A673 (cell line): Measurements from ENCODE around the gene IFNL2. TPM values are rescaled to one million over a fixed set of nuclear protein-coding genes. Genes with fewer than 3 reads are reported as not detected.

ENCODE experiments used
- BruUV-seq: library from RNA; stranded (reverse); fragments of 400-500 nt; replicated peaks from 2 replicates; lab custom pipeline; 2021; lab: Mats Ljungman, UMichigan
- CTCF ChIA-PET: fragments of 300-600 bp; sonication (Branson Sonifier 250); formaldehyde crosslinking; loops from one replicate; lab custom pipeline; 2022; ENCODE audit warnings: antibody characterized with exemption; lab: Charles Lee
- POLR2A ChIA-PET: fragments of 300-600 bp; sonication (Branson Sonifier 250); formaldehyde crosslinking; loops from one replicate; lab custom pipeline; 2022; ENCODE audit warnings: antibody characterized with exemption; ENCODE audit not compliant: low non-redundant PET; lab: Charles Lee
- DNase-seq: peaks from one replicate; pipeline ENCODE4 v3.0.0-alpha.2; 2015; ENCODE audit warnings: low spot score
- H3K27ac ChIP-seq: fragments of 200-600 bp; sonication (generic); 2 replicates; pipeline ENCODE4 v1.5.1; 2016; ENCODE audit warnings: mixed run types, low read depth, mild to moderate bottlenecking, mixed read lengths, antibody characterized with exemption, low read length; ENCODE audit not compliant: poor library complexity, severe bottlenecking
- H3K27me3 ChIP-seq: fragments of 200-600 bp; sonication (generic); replicated peaks from 2 replicates; pipeline ENCODE4 v1.6.1; 2017; ENCODE audit warnings: mixed run types, low read depth, mild to moderate bottlenecking, mixed read lengths, antibody characterized with exemption, low read length; ENCODE audit not compliant: insufficient read depth, poor library complexity
- H3K36me3 ChIP-seq: fragments of 200-600 bp; sonication (generic); 2 replicates; pipeline ENCODE4 v1.6.1; 2016; ENCODE audit warnings: mixed run types, mild to moderate bottlenecking, mixed read lengths, antibody characterized with exemption, low read length; ENCODE audit not compliant: insufficient read depth, poor library complexity, severe bottlenecking
- H3K4me1 ChIP-seq: fragments of 200-600 bp; sonication (generic); 2 replicates; pipeline ENCODE4 v1.6.1; 2017; ENCODE audit warnings: mixed run types, mild to moderate bottlenecking, mixed read lengths, antibody characterized with exemption, low read length; ENCODE audit not compliant: insufficient read depth, poor library complexity, severe bottlenecking
- H3K4me3 ChIP-seq: fragments of 200-600 bp; sonication (generic); 2 replicates; pipeline ENCODE4 v1.5.1; 2016; ENCODE audit warnings: low read depth, mixed run types, mild to moderate bottlenecking, mixed read lengths, low read length; ENCODE audit not compliant: poor library complexity, severe bottlenecking
- H3K9me3 ChIP-seq: fragments of 200-600 bp; sonication (generic); 2 replicates; pipeline ENCODE4 v1.6.1; 2016; ENCODE audit warnings: mixed run types, low read depth, mild to moderate bottlenecking, mixed read lengths, antibody characterized with exemption, low read length; ENCODE audit not compliant: poor library complexity, severe bottlenecking
- EZH2 ChIP-seq: fragments of 200-600 bp; sonication (generic); IDR thresholded peaks from 2 replicates; pipeline ENCODE4 v1.6.1; 2017; ENCODE audit warnings: borderline replicate concordance, low read depth, mild to moderate bottlenecking, mixed read lengths, antibody characterized with exemption, low read length; ENCODE audit not compliant: poor library complexity, severe bottlenecking
- intact Hi-C: fragments of 100-400 bp; cut with micrococcal nuclease; formaldehyde crosslinking; loops from one replicate; pipeline ENCODE4 v1.10.0; 2022; ENCODE audit not compliant: unreplicated experiment
- total RNA-seq: library from RNA; stranded (reverse); gene quantifications from 2 replicates; pipeline ENCODE4 v1.2.3, GENCODE V29; 2021
- TF ChIP-seq, protein P1 (sequence below): fragments of 300-800, 200-600 bp; sonication (generic); conservative IDR thresholded peaks from 2 replicates; pipeline ENCODE4 v1.5.1; 2017; ENCODE audit warnings: low read depth, mild to moderate bottlenecking, antibody characterized with exemption, low read length, moderate library complexity, mixed read lengths

The IFNL2 gene
- total RNA-seq, 1 experiment from 2014 or later: not detected

DNA sequence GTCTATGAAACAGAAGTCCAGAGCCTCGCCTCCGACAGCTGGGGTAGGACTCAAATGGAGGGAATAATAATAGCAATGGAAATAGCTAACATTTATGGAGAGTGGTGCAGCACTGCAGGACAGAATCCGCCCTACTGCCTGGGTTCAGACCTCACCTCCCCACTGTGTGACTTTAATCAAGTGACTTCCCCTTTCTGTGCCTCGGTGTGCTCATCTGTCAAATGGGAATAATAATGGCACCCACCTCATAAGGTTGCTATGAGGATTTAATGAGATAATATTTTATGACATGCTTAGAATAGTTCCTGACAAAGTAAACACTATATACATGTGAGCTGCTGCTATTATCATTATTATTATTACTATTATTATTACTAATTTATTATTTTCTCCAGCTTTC lies 49.3 kb downstream of the IFNL2 start:
- intact Hi-C loops: no loop called here
- TF ChIP-seq EZH2: no peak
- TF ChIP-seq, protein P1, sequence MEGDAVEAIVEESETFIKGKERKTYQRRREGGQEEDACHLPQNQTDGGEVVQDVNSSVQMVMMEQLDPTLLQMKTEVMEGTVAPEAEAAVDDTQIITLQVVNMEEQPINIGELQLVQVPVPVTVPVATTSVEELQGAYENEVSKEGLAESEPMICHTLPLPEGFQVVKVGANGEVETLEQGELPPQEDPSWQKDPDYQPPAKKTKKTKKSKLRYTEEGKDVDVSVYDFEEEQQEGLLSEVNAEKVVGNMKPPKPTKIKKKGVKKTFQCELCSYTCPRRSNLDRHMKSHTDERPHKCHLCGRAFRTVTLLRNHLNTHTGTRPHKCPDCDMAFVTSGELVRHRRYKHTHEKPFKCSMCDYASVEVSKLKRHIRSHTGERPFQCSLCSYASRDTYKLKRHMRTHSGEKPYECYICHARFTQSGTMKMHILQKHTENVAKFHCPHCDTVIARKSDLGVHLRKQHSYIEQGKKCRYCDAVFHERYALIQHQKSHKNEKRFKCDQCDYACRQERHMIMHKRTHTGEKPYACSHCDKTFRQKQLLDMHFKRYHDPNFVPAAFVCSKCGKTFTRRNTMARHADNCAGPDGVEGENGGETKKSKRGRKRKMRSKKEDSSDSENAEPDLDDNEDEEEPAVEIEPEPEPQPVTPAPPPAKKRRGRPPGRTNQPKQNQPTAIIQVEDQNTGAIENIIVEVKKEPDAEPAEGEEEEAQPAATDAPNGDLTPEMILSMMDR: no peak
- Histone ChIP-seq H3K9me3 (no peaks in the 10 kb centered on the region), H3K27ac (no peak overlapping the region), H3K36me3 (no peaks in the 10 kb centered on the region), H3K4me3 (no peak overlapping the region), H3K27me3 (no peaks in the 10 kb centered on the region), H3K4me1 (peaks cover 9% of the 10 kb centered on the region)
- no peak for DNase-seq
- ChIA-PET POLR2A (no interaction called here), CTCF (interaction anchor here (0.6 kb wide), 1 partner anchor 57 kb away, joined by 8 read pairs; no protein-coding TSS in a partner anchor)
- BruUV-seq: no TSS peak

DNA sequence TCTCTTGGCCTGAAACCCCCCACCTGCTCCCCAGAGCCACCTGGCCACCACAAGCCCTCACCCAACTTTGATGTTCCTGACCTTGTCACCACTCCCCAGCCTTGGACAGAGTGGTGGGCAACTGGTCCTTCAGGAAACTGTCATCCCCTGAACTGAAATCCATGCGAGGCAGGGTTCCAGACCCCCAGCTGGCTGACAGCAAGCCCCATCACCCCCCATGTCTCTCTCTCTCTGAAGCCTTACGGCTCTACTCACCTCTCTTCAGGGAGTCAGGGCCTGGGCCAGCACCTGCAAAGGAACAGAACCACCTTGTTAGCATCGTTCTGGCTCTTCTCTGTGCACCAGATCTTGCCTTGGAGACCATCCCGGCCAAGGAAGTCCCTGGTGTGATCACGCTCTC lies 49.9 kb downstream of the IFNL2 start:
- intact Hi-C loops: no loop called here
- Histone ChIP-seq H3K27me3 (no peaks in the 10 kb centered on the region), H3K36me3 (no peaks in the 10 kb centered on the region), H3K9me3 (no peaks in the 10 kb centered on the region), H3K27ac (no peak overlapping the region), H3K4me3 (no peak overlapping the region), H3K4me1 (peaks cover 9% of the 10 kb centered on the region)
- no peak for TF ChIP-seq EZH2
- TF ChIP-seq, protein P1: no peak
- no peak for DNase-seq
- ChIA-PET POLR2A (no interaction called here), CTCF (no interaction called here)
- BruUV-seq: no TSS peak

DNA sequence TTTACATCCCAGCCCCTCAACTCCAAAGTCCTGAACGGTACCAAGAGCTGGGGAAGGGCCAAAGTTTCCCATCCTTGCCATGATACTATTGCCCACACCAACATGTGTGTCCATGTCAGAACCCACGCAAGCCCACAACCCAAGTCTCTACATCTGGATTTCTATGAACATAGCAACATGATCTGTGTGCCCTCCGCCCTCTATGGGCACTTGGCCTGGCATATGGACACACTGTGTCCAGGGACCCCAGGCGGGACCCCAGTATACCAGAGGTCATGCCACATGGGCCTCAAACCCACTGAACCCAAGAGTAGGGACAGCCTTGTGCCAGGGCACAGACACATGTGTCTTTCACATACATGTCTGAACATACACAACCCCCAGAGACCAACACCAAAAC lies 50.5 kb downstream of the IFNL2 start:
- no TSS peak for BruUV-seq
- H3K4me3 ChIP-seq: no peak overlapping the region

More for the DNA sequence above, 50.5 kb downstream of the IFNL2 start:
- H3K27me3 ChIP-seq: no peaks in the 10 kb centered on the region
- H3K36me3 ChIP-seq: no peaks in the 10 kb centered on the region
- intact Hi-C loops: no loop called here
- no peak for TF ChIP-seq EZH2
- TF ChIP-seq, protein P1: no peak
- no peak overlapping the region for H3K27ac ChIP-seq
- CTCF ChIA-PET: no interaction called here
- peaks cover 9% of the 10 kb centered on the region for H3K4me1 ChIP-seq
- H3K9me3 ChIP-seq: no peaks in the 10 kb centered on the region
- no peak for DNase-seq
- POLR2A ChIA-PET: no interaction called here
